ENCODE data around the gene ITGB2.

The ITGB2 gene

GRCh38 chr21:44924606-44925377 lies 4.1 kb upstream of the ITGB2 start:
- peak; percentile 79 for DNase-seq (ENCODE audit: low read depth)
- TF ChIP-seq MAX (IDR thresholded peaks at IDR 0.05; ENCODE audit: low read depth, low read length): no peak
- no peak for TF ChIP-seq CTCF (IDR thresholded peaks at IDR 0.05; ENCODE audit: low read depth, low read length)
- no peak for TF ChIP-seq POLR2A (IDR thresholded peaks at IDR 0.05; ENCODE audit: extremely low read depth, insufficient read length)
- TF ChIP-seq MYC (IDR thresholded peaks at IDR 0.05; ENCODE audit: low read depth, low read length): no peak
- H3K4me3 ChIP-seq (ENCODE audit: low read depth, low read length): no peak overlapping the region

GRCh38 chr21:44923480-44924084 lies 2.9 kb upstream of the ITGB2 start:
- TF ChIP-seq MYC (IDR thresholded peaks at IDR 0.05; ENCODE audit: low read depth, low read length): no peak
- no peak for TF ChIP-seq MAX (IDR thresholded peaks at IDR 0.05; ENCODE audit: low read depth, low read length)
- no peak for TF ChIP-seq POLR2A (IDR thresholded peaks at IDR 0.05; ENCODE audit: extremely low read depth, insufficient read length)
- TF ChIP-seq CTCF (IDR thresholded peaks at IDR 0.05; ENCODE audit: low read depth, low read length): no peak
- no peak overlapping the region for H3K4me3 ChIP-seq (ENCODE audit: low read depth, low read length)
- peak; percentile 62 for DNase-seq (ENCODE audit: low read depth)

GRCh38 chr21:44921928-44922327 lies 1.2 kb upstream of the ITGB2 start:
- H3K4me3 ChIP-seq (ENCODE audit: low read depth, low read length): no peak overlapping the region
- no peak for DNase-seq (ENCODE audit: low read depth)

GRCh38 chr21:44919913-44920693 lies 596 bp downstream of the ITGB2 start:
- peak; percentile 87 for DNase-seq (ENCODE audit: low read depth)
- TF ChIP-seq MAX (IDR thresholded peaks at IDR 0.05; ENCODE audit: low read depth, low read length): peak; percentile 94
- no peak for TF ChIP-seq POLR2A (IDR thresholded peaks at IDR 0.05; ENCODE audit: extremely low read depth, insufficient read length)
- no peak for TF ChIP-seq CTCF (IDR thresholded peaks at IDR 0.05; ENCODE audit: low read depth, low read length)
- peak; percentile 58 for TF ChIP-seq MYC (IDR thresholded peaks at IDR 0.05; ENCODE audit: low read depth, low read length)
- peak overlapping the region; percentile 92 for H3K4me3 ChIP-seq (ENCODE audit: low read depth, low read length)

More at GRCh38 chr21:44921928-44922327, 1.2 kb upstream of the ITGB2 start:
- TF ChIP-seq CTCF (IDR thresholded peaks at IDR 0.05; ENCODE audit: low read depth, low read length) (no peak), MAX (IDR thresholded peaks at IDR 0.05; ENCODE audit: low read depth, low read length) (no peak), POLR2A (IDR thresholded peaks at IDR 0.05; ENCODE audit: extremely low read depth, insufficient read length) (no peak)

- peak overlapping the region; percentile 92 for H3K4me3 ChIP-seq (ENCODE audit: low read depth, low read length)
- TF ChIP-seq POLR2A (IDR thresholded peaks at IDR 0.05; ENCODE audit: extremely low read depth, insufficient read length) (no peak), MYC (IDR thresholded peaks at IDR 0.05; ENCODE audit: low read depth, low read length) (no peak), CTCF (IDR thresholded peaks at IDR 0.05; ENCODE audit: low read depth, low read length) (no peak), MAX (IDR thresholded peaks at IDR 0.05; ENCODE audit: low read depth, low read length) (peak; percentile 64; the same call in 1 of the 2 replicates)
- DNase-seq (ENCODE audit: low read depth): peak; percentile 94
These were observed 1.4 kb downstream of the ITGB2 start for GRCh38 chr21:44919111-44919912.

Data from NB4 (cell line).